H9 (cell line): ENCODE measurements around the gene VPS51. TPM values are rescaled to one million over a fixed set of nuclear protein-coding genes. Genes with fewer than 3 reads are reported as not detected.
A peak's percentile ranks its signal among the peaks of the same experiment; 100 is the strongest.

Experiments
- DNase-seq: peaks from one replicate; pipeline ENCODE4 v3.0.0-alpha.2; 2017
- H2AFZ ChIP-seq: one replicate; pipeline ENCODE4 v1.6.1; 2013; ENCODE audit warnings: mild to moderate bottlenecking, low read length, control low read depth, moderate library complexity
- H2AK5ac ChIP-seq: 2 replicates; pipeline ENCODE4 v1.6.1; 2013; ENCODE audit warnings: low read length, control low read depth, mixed read lengths; ENCODE audit not compliant: insufficient read length
- H2BK120ac ChIP-seq: one replicate; pipeline ENCODE4 v1.6.1; 2013; ENCODE audit warnings: low read depth, mild to moderate bottlenecking, low read length, control low read depth, inconsistent platforms; ENCODE audit not compliant: poor library complexity, severe bottlenecking
- H2BK12ac ChIP-seq: 2 replicates; pipeline ENCODE4 v1.6.1; 2013; ENCODE audit warnings: low read length, control low read depth, mixed read lengths, low read depth; ENCODE audit not compliant: insufficient read length
- H2BK15ac ChIP-seq: 2 replicates; pipeline ENCODE4 v1.6.1; 2013; ENCODE audit warnings: low read depth, low read length, control low read depth
- H2BK20ac ChIP-seq: one replicate; pipeline ENCODE4 v1.6.1; 2013; ENCODE audit warnings: low read depth, mild to moderate bottlenecking, low read length, control low read depth, inconsistent platforms; ENCODE audit not compliant: poor library complexity, severe bottlenecking
- H2BK5ac ChIP-seq: 2 replicates; pipeline ENCODE4 v1.6.1; 2013; ENCODE audit warnings: low read length, control low read depth, mixed read lengths; ENCODE audit not compliant: insufficient read length
- H3K14ac ChIP-seq: 2 replicates; pipeline ENCODE4 v1.6.1; 2013; ENCODE audit warnings: low read length, control low read depth; ENCODE audit not compliant: insufficient read depth
- H3K18ac ChIP-seq: 2 replicates; pipeline ENCODE4 v1.6.1; 2013; ENCODE audit warnings: low read depth, mild to moderate bottlenecking, mixed read lengths, low read length, control low read depth; ENCODE audit not compliant: insufficient read length
- H3K23ac ChIP-seq: 2 replicates; pipeline ENCODE4 v1.6.1; 2013; ENCODE audit warnings: low read length, control low read depth, mixed read lengths, low read depth; ENCODE audit not compliant: insufficient read length
- H3K23me2 ChIP-seq: 2 replicates; pipeline ENCODE4 v1.6.1; 2013; ENCODE audit warnings: low read depth, mild to moderate bottlenecking, mixed read lengths, low read length, control low read depth; ENCODE audit not compliant: insufficient read length, poor library complexity, severe bottlenecking
- H3K27ac ChIP-seq: 2 replicates; pipeline ENCODE4 v1.5.1; 2013; ENCODE audit warnings: low read length, control low read depth, mixed read lengths, low read depth; ENCODE audit not compliant: insufficient read length
- H3K27me3 ChIP-seq: 2 replicates; pipeline ENCODE4 v1.6.1; 2013; ENCODE audit warnings: low read length, control low read depth, inconsistent platforms; ENCODE audit not compliant: insufficient read depth
- H3K4ac ChIP-seq: 2 replicates; pipeline ENCODE4 v1.6.1; 2013; ENCODE audit warnings: low read depth, mild to moderate bottlenecking, control low read depth, inconsistent platforms, low read length, moderate library complexity
- H3K4me1 ChIP-seq: 2 replicates; pipeline ENCODE4 v1.6.1; 2013; ENCODE audit warnings: low read length, control low read depth, inconsistent platforms; ENCODE audit not compliant: insufficient read depth
- H3K4me2 ChIP-seq: 2 replicates; pipeline ENCODE4 v1.6.1; 2013; ENCODE audit warnings: low read length, control low read depth, mixed read lengths; ENCODE audit not compliant: insufficient read length, insufficient read depth
- H3K56ac ChIP-seq: 2 replicates; pipeline ENCODE4 v1.6.1; 2013; ENCODE audit warnings: low read depth, mild to moderate bottlenecking, mixed read lengths, low read length, control low read depth; ENCODE audit not compliant: insufficient read length
- H3K79me1 ChIP-seq: 2 replicates; pipeline ENCODE4 v1.6.1; 2013; ENCODE audit warnings: low read depth, mild to moderate bottlenecking, moderate library complexity, low read length, control low read depth, inconsistent platforms; ENCODE audit not compliant: insufficient read depth, poor library complexity, severe bottlenecking
- H3K79me2 ChIP-seq: 2 replicates; pipeline ENCODE4 v1.6.1; 2013; ENCODE audit warnings: low read length, control low read depth, inconsistent platforms; ENCODE audit not compliant: insufficient read depth
- H3K9ac ChIP-seq: 2 replicates; pipeline ENCODE4 v1.6.1; 2013; ENCODE audit warnings: low read length, control low read depth, mixed read lengths; ENCODE audit not compliant: insufficient read length; ENCODE audit errors: extremely low read depth
- H3K9me3 ChIP-seq: one replicate; pipeline ENCODE4 v1.6.1; 2013; ENCODE audit warnings: low read depth, low read length, inconsistent platforms; ENCODE audit not compliant: control insufficient read depth
- H3T11ph ChIP-seq: one replicate; pipeline ENCODE4 v1.6.1; 2013; ENCODE audit warnings: mild to moderate bottlenecking, low read length, control low read depth, inconsistent platforms
- H4K20me1 ChIP-seq: one replicate; pipeline ENCODE4 v1.6.1; 2013; ENCODE audit not compliant: control insufficient read depth, insufficient read length, insufficient read depth
- H4K5ac ChIP-seq: 2 replicates; pipeline ENCODE4 v1.6.1; 2013; ENCODE audit warnings: low read depth, mild to moderate bottlenecking, mixed read lengths, low read length, control low read depth; ENCODE audit not compliant: insufficient read length
- H4K8ac ChIP-seq: replicated peaks from 2 replicates; pipeline ENCODE4 v1.6.1; 2013; ENCODE audit warnings: low read length, control low read depth, mixed read lengths, low read depth; ENCODE audit not compliant: insufficient read length
- H4K91ac ChIP-seq: 2 replicates; pipeline ENCODE4 v1.6.1; 2013; ENCODE audit warnings: low read depth, mild to moderate bottlenecking, moderate library complexity, mixed read lengths, low read length, control low read depth; ENCODE audit not compliant: insufficient read length
- H3K27ac Mint-ChIP-seq, 3 experiments: 2 replicates in 2 of 3; 3 replicates in 1 of 3; pipeline ENCODE4 v1.8.0; 2020 to 2021; ENCODE audit warnings: mixed read lengths in 3 of 3, mild to moderate bottlenecking in 1 of 3, moderate library complexity in 1 of 3
- H3K27me3 Mint-ChIP-seq: 2 replicates; pipeline ENCODE4 v1.8.0; 2021; ENCODE audit warnings: low read depth, mild to moderate bottlenecking, moderate library complexity, mixed read lengths
- H3K36me3 Mint-ChIP-seq, 3 experiments: 2 replicates in 2 of 3; 3 replicates in 1 of 3; pipeline ENCODE4 v1.8.0; 2020 to 2021; ENCODE audit warnings: low read depth in 3 of 3, mixed read lengths in 3 of 3; ENCODE audit not compliant: insufficient read depth in 1 of 3
- H3K4me1 Mint-ChIP-seq, 2 experiments: 2 replicates each; pipeline ENCODE4 v1.8.0; 2020; ENCODE audit warnings: mixed read lengths in 2 of 2
- H3K4me3 Mint-ChIP-seq, 2 experiments: 2 replicates in 1 of 2; 3 replicates in 1 of 2; pipeline ENCODE4 v1.8.0; 2020 to 2021; ENCODE audit warnings: mild to moderate bottlenecking in 2 of 2, mixed read lengths in 2 of 2, moderate library complexity in 1 of 2
- H3K9me3 Mint-ChIP-seq, 2 experiments: 2 replicates in 1 of 2; 3 replicates in 1 of 2; pipeline ENCODE4 v1.8.0; 2020; ENCODE audit warnings: mild to moderate bottlenecking in 2 of 2, mixed read lengths in 2 of 2, moderate library complexity in 1 of 2
- WGBS: extraction: QIAGEN DNeasy Blood & Tissue Kit; methylation state at CpG from one replicate; pipeline ENCODE4 v1.1.7; 2013; ENCODE audit warnings: missing lambda C conversion rate, low lambda C conversion rate, mixed read lengths; ENCODE audit not compliant: insufficient read length; ENCODE audit errors: extremely low coverage; 5-methylcytosine and 5-hydroxymethylcytosine counted together
- total RNA-seq: library from RNA; stranded (reverse); gene quantifications from 2 replicates; pipeline ENCODE4 v1.2.1, GENCODE V29; 2021
- TF ChIP-seq, protein P1 (sequence below): fragments of 200-600 bp; sonication (generic); conservative IDR thresholded peaks from 3 replicates; pipeline ENCODE4 v1.8.0; 2021; ENCODE audit warnings: antibody characterized with exemption, mild to moderate bottlenecking

Gene VPS51
- total RNA-seq, 1 experiment from 2014 or later, result 94.7 TPM

DNA sequence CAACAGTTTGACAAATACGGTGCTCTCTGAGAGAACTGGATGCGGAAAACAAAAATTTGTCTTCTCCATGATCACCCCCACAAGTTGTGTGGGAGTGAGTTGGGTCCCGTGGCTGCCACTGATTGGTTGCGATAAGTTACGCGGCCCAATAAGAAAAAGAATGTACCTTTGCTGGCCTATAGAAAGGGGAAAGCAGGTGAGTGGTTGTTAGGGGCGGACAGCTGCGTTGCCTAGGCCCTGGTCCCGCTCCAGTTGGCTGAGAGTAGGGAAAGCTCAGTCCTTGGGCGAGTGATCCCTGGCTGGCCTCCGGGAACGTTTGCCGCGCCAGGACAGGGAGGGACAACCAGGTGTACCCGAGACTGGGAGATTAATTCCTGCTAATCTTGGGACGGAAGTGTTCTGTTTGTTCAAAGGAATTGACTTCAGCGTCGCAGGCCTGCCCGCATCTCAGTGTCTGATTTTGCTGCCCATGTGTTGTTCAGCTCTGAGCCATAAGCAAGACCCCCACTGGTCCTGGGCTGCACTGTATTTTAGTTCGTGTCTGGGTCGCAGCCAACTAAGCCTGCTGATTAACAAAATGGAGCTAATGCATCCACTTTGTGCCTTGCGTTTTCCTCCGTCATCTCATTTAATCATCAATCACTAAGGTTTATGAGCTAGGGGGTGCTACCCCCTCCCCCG, 39.1 kb downstream of the VPS51 start:
- peak overlapping the region; percentile 80; the same call in 1 of the 2 replicates for H3K14ac ChIP-seq

More for the DNA sequence above, 39.1 kb downstream of the VPS51 start:
- peak overlapping the region; percentile 3 for H2BK5ac ChIP-seq
- H3K56ac ChIP-seq, result peak overlapping the region; percentile 28
- peak overlapping the region; percentile 93 to 95 for H3K4me3 Mint-ChIP-seq
- peaks cover 8% of the 10 kb centered on the region for H3K27me3 Mint-ChIP-seq
- H3K79me2 ChIP-seq, result no peaks in the 10 kb centered on the region
- H3T11ph ChIP-seq, result no peak overlapping the region
- no peak overlapping the region for H2BK120ac ChIP-seq
- H4K91ac ChIP-seq, result no peak overlapping the region
- no peak overlapping the region for H2BK20ac ChIP-seq
- no peak overlapping the region for H4K5ac ChIP-seq
- WGBS, result no CpG with 5 or more reads among the region's 24 CpGs
- no peaks in the 10 kb centered on the region for H3K79me1 ChIP-seq
- no peak overlapping the region for H2BK15ac ChIP-seq
- H3K9me3 Mint-ChIP-seq, result no peaks in the 10 kb centered on the region; a peak in 1 of 5 replicates
- no peak overlapping the region for H2AK5ac ChIP-seq
- H3K27ac ChIP-seq, result peak overlapping the region; percentile 71
- DNase-seq, result peak; percentile 97
- H3K27ac Mint-ChIP-seq, result peak overlapping the region; percentile 100
- no peaks in the 10 kb centered on the region for H3K27me3 ChIP-seq
- H3K23ac ChIP-seq, result no peak overlapping the region
- H4K8ac ChIP-seq, result no peak overlapping the region
- H3K4me2 ChIP-seq, result peak overlapping the region; percentile 58
- TF ChIP-seq, protein P1, sequence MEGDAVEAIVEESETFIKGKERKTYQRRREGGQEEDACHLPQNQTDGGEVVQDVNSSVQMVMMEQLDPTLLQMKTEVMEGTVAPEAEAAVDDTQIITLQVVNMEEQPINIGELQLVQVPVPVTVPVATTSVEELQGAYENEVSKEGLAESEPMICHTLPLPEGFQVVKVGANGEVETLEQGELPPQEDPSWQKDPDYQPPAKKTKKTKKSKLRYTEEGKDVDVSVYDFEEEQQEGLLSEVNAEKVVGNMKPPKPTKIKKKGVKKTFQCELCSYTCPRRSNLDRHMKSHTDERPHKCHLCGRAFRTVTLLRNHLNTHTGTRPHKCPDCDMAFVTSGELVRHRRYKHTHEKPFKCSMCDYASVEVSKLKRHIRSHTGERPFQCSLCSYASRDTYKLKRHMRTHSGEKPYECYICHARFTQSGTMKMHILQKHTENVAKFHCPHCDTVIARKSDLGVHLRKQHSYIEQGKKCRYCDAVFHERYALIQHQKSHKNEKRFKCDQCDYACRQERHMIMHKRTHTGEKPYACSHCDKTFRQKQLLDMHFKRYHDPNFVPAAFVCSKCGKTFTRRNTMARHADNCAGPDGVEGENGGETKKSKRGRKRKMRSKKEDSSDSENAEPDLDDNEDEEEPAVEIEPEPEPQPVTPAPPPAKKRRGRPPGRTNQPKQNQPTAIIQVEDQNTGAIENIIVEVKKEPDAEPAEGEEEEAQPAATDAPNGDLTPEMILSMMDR, result no peak
- H3K4me1 Mint-ChIP-seq, result peaks cover 19 to 23% of the 10 kb centered on the region in 2 experiments
- H2BK12ac ChIP-seq, result no peak overlapping the region
- H3K4ac ChIP-seq, result no peak overlapping the region
- peaks cover 14% of the 10 kb centered on the region for H3K23me2 ChIP-seq
- H3K4me1 ChIP-seq, result no peaks in the 10 kb centered on the region
- H3K18ac ChIP-seq, result peak overlapping the region; percentile 89
- no peaks in the 10 kb centered on the region for H4K20me1 ChIP-seq
- H3K9ac ChIP-seq, result peak overlapping the region; percentile 96
- no peak overlapping the region for H2AFZ ChIP-seq
- H3K36me3 Mint-ChIP-seq, result peaks cover 5 to 26% (median 26%) of the 10 kb centered on the region in 3 experiments; a peak in 6 of 7 replicates
- H3K9me3 ChIP-seq, result no peaks in the 10 kb centered on the region
